Stimulated activated naive CD8-positive, alpha-beta T cell treated with anti-CD3 and anti-CD28 coated beads, Interleukin-15, Interleukin-2, amounts not matched to agents 100 U/mL and 50 U/mL, for 24 hours (primary cell): ENCODE measurements around the gene CTCF.
"Not testable (repeated sequence)": the region's sequence is repeated elsewhere in the genome, so short reads cannot be mapped to it uniquely, and the experiment has no call there.

Experiments used
- ATAC-seq: fragments of 150-1000 bp; cut with Tn5 transposase; one replicate; pipeline ENCODE4 v1.10.0; 2021
- DNase-seq: peaks from one replicate; pipeline ENCODE4 v3.0.0; 2021

Gene CTCF, protein sequence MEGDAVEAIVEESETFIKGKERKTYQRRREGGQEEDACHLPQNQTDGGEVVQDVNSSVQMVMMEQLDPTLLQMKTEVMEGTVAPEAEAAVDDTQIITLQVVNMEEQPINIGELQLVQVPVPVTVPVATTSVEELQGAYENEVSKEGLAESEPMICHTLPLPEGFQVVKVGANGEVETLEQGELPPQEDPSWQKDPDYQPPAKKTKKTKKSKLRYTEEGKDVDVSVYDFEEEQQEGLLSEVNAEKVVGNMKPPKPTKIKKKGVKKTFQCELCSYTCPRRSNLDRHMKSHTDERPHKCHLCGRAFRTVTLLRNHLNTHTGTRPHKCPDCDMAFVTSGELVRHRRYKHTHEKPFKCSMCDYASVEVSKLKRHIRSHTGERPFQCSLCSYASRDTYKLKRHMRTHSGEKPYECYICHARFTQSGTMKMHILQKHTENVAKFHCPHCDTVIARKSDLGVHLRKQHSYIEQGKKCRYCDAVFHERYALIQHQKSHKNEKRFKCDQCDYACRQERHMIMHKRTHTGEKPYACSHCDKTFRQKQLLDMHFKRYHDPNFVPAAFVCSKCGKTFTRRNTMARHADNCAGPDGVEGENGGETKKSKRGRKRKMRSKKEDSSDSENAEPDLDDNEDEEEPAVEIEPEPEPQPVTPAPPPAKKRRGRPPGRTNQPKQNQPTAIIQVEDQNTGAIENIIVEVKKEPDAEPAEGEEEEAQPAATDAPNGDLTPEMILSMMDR

DNA sequence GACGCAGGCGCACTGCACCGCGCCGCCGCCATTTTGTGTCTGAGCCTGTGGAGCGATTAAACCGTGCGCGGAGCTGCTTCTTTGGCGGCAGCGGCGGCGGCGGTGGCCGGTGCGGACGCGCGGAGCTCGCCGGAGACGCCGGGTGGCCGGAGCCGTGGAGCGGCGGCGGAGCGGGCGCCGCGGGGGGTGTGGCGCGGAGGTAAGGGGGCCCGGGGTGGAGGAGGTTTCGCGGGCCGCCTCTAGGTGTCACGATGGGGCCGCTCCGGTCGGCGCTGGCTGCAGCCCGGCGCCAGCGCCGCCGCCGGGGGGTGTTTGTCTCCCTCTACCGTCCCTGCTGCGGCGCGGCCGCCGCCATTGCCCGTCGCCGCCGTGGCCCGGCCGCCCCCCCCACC is at the start of gene CTCF:
Gene CTCF (plus strand): TSS at position 1 of the 392 bp plus-strand sequence. CDS start 48,307 bp downstream, outside the sequence.
- ATAC-seq (peak; percentile 51), DNase-seq (peak; percentile 85)

- DNase-seq, ATAC-seq: not testable (repeated sequence)
Observed at GRCh38 chr16:67513892-67514291, 48.4 kb upstream of the CTCF start.

GRCh38 chr16:67514382-67514828 is 47.9 kb upstream of the CTCF start:
- ATAC-seq (peak; percentile 70), DNase-seq (peak; percentile 81)

DNA sequence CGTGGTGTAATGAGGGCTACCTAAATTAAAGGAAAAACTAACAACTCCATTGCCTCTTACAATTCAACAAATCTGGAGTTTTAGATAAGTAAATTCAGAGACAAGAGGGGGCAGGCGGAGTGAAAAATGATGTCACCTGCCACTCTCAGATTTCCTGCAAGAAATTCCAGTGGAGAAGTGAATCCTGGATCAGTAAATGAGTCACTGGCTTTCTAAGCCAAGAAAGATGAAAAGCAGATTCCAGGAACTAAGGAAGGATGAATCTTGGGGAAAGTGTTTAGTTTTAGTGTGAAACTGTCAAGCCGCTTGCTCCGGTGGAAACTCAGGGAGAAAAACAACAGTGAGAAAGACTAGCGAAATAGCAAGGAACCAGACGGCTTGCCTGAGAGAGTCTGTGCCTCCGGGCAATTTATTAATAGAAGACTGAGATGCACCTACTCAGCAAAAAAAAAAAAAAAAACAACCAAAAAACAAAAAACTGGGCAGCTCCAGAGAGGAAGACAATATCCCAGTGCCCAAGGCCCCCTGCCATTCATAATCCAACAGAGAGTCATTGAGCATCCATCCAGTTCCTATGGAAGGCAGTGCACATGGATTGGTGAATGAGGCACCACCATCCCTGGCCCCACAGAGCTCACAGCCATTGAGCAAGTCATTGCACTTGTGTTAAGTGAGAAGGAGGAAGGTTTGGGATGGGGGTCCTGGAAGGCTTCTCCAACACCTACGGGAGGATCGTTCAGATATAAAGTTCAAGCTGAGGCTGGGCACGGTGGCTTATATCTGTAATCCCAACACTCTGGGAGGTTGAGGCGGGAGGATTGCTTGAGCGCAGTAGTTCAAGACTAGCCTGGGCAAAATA is 45.8 kb upstream of the CTCF start:
- ATAC-seq (no peak), DNase-seq (no peak)

DNA sequence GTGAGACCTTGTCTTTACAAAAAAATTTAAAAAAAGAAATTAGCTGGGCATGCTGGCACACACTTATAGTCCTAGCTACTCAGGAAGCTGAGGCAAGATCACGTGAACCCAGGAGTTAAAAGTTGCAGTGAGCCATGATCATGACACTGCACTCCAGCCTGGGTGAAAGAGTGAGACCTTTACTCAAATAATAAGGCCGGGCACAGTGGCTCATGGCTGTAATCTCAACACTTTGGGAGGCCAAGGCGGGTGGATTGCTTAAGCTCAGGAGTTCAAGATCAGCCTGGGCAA is 45.2 kb upstream of the CTCF start:
- no peak for DNase-seq
- ATAC-seq: no peak

DNA sequence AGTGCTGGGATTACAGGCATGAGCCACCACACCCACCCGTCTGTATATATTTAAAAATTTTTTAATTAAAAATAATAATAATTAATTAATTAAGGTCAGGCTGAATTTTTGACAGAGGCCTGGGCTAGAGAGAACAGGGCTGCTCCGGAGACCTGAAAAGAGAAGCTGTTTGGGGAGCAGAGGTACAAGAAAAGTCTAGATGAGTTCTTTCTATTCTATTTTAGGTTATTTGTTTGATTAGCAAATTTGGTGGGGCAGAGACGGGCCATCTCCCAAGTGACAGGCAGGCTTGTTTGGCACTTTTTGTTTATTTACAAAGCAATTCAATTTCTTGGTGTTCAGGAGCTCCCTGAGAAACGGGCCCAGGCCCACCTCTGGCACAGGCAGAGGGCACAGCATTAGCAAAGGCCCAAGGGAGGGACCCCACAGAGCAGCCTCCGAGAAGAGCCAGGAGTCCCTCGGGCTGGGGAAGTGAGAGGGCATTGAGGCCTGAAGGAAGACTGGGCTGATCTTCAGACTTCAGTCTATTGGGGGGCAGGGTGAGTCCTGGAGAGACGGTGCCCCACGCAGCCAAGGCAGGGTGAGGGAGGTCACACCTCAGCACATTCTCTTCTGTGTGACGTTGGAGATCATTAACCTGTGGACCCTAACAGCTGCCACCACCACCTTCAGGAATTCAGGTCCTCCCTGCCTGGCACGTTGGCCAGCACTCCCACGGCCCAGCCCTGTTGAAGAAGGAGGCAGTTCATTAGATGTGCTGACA is 44.5 kb upstream of the CTCF start:
- DNase-seq (no peak), ATAC-seq (no peak)

DNA sequence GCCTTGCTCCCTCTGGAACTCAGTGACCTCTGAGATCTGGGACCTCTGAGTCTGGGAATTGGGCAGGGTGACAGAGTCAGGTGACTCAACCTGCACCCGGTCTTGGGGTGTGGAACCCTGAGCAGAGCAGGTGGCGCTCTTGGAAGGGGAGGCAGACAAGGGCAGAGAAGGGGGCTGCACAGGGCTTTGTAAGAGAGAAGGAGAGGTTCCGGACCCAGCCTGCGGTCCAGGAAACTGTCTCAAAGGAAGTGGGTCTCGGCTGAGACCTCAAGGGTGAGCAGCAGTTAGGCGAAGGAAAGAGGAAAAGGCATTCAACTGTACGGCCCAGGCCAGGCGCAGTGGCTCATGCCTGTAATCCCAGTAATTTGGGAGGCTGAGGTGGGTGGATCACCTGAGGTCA is 43.6 kb upstream of the CTCF start:
- DNase-seq (no peak), ATAC-seq (no peak)

- ATAC-seq (no peak), DNase-seq (no peak)
Observed at GRCh38 chr16:67519242-67519641, 43.1 kb upstream of the CTCF start.

GRCh38 chr16:67521095-67521804 is 41.1 kb upstream of the CTCF start:
- DNase-seq: peak; percentile 98
- peak; percentile 91 for ATAC-seq

GRCh38 chr16:67525176-67525860 is 37.0 kb upstream of the CTCF start:
- no peak for DNase-seq

DNA sequence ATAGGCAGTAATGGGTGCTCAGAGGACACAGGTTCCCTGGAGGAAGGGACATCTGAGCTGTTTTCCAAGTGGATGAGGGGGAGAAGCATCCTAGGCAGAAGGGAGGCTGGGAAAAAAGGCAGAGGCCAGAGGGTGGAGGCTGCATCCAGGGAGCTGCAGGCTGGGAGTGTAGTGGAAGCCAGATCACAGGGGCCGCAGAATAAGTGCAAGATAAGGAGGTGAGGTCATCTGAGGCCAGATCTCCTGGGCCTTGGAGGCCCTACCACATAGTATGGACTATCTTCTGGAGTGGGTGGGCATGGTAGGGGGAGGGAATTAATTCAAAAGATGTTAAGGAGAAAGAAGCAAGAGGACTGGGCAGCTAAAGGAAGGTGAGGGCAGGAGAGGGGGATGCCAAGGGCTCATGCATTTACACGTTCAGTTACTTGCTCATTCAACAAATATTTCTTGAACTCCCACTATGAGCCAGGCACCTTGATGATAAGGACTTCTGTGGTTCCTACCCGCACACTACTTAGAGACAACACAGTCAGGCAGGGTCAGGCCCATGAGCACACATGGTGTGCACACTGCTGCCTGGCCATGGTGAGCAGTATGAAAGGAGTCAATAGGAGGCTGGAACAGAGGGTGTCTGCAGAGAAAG is 36.1 kb upstream of the CTCF start:
- no peak for DNase-seq
- no peak for ATAC-seq

More at GRCh38 chr16:67525176-67525860, 37.0 kb upstream of the CTCF start:
- no peak for ATAC-seq

GRCh38 chr16:67528222-67528869 is 34.0 kb upstream of the CTCF start, which contains the start of gene RIPOR1:
RIPOR1 (plus strand) TSS chr16:67528829; CDS start chr16:67538447, 9,618 bp downstream.
- DNase-seq (peak; percentile 64), ATAC-seq (peak; percentile 47)

- DNase-seq: peak; percentile 50
- peak; percentile 34 for ATAC-seq
Observed at GRCh38 chr16:67528870-67529581, 33.3 kb upstream of the CTCF start.

GRCh38 chr16:67529582-67530012 is 32.7 kb upstream of the CTCF start:
- DNase-seq (no peak), ATAC-seq (no peak)

GRCh38 chr16:67530013-67530939 is 32.0 kb upstream of the CTCF start:
- peak; percentile 55 for DNase-seq
- peak; percentile 34 for ATAC-seq

- ATAC-seq: no peak
Observed at GRCh38 chr16:67531247-67531646, 31.1 kb upstream of the CTCF start.

DNA sequence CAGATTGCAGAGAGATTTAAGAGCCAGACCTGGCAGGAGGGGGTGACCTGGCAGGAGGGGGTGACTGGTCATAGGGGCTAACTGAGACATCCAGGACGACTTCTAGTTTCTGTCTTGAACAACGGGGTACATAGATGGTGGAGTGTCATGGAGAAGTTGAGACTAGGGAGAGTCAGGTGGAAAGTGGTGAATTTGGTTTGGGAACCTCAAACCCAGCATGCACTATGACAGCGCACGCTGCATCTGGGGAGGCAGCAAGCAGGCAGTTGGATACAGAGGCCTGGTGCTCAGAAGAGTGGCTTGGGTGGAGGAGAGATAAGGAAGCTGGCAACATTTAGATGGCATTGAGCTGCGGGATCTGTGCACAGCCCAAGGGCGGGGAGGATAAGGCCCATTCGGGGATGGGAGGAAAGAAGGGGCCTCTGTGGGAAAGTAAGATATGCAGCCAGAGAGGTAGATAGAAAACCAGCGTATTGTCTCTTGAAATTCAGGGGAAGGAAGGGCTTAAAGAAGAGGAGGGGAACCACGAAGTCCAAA is 29.2 kb upstream of the CTCF start:
- DNase-seq (no peak), ATAC-seq (no peak)

More at GRCh38 chr16:67531247-67531646, 31.1 kb upstream of the CTCF start:
- DNase-seq: no peak
